GM12892 (cell line): ENCODE results near the gene FRAS1.

Source experiments
- DNase-seq: peaks from one replicate; pipeline ENCODE4 v3.0.0; 2011; ENCODE audit not compliant: insufficient read length
- FAIRE-seq: peaks from 2 replicates; lab custom pipeline; 2011; peaks lifted over from hg19 to GRCh38; lab: Jason Lieb, UNC
- POLR2A ChIP-seq: IDR thresholded peaks from 2 replicates; pipeline ENCODE4 v1.6.1; 2011; ENCODE audit warnings: low read depth, low read length, control low read depth
- POLR2AphosphoS5 ChIP-seq: IDR thresholded peaks from 2 replicates; pipeline ENCODE4 v1.6.1; 2011; ENCODE audit warnings: low read depth, low read length, control low read depth
- TAF1 ChIP-seq: IDR thresholded peaks from 2 replicates; pipeline ENCODE4 v1.6.1; 2011; ENCODE audit warnings: low read depth, mild to moderate bottlenecking, control low read depth, low read length, borderline replicate concordance

Gene FRAS1

DNA sequence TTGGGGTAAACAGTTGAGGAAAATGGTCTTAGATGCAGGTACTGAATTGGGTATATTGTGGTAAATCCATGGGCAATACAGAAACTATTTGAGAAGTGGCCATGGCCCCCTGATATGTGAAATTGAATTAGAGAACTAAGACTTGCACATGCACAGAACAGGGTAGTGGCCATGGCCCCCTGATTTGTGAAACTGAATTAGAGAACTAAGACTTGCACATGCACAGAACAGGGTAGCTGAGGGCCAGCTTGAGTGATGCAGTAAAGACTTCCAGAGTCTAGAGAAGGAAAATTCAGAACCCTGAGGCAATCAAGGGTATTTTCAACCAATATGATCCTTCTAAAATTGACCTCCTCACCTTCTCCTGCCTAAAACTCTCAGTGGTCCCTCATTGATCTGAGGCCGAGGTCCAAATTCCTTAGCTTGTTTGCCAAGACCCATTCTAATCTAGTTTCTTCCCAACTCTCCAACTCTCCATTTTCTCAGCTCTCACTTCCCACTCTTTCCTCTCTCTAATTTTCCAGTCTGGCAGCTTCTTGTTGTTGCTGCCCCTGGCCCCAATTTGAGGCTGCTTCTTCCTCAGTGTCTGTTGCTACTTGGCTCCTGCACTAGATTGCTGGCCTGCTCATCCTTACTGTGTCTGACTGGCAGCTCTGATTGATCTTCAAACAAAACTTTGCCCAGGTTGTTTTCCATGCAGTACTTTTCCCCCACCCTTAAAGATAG lies 72.4 kb downstream of the FRAS1 start:
- no peak for FAIRE-seq
- no peak for DNase-seq
- TF ChIP-seq POLR2AphosphoS5 (no peak), POLR2A (no peak), TAF1 (no peak)

DNA sequence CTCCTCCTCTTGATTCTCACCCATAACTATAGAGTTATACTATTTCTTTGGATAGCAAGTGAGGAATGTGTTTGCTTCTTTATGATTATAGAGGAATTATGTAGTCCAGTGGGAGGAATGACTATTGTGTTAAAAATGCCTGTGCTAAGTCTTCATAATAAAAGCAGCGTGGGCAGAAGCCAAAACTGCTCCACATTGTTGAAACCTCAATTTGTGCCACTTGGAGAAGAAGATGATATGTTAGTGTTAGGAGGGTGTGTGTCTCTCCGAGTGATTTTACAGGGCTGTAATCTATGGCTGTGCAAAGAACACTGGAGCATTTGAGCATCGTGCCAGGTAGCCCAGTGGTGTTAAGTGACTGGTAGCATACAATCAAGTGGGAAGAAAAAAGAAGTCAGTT lies 74.3 kb downstream of the FRAS1 start:
- no peak for TF ChIP-seq POLR2A
- TF ChIP-seq POLR2AphosphoS5, result no peak
- no peak for TF ChIP-seq TAF1
- DNase-seq (no peak), FAIRE-seq (no peak)

- DNase-seq, result no peak
- TF ChIP-seq POLR2A, result no peak
- TF ChIP-seq POLR2AphosphoS5, result no peak
- TF ChIP-seq TAF1, result no peak
- no peak for FAIRE-seq
Observed at GRCh38 chr4:78136109-78137081, 79.3 kb downstream of the FRAS1 start.

- no peak for DNase-seq
- no peak for FAIRE-seq
- TF ChIP-seq POLR2A, result no peak
- TF ChIP-seq POLR2AphosphoS5, result no peak
- no peak for TF ChIP-seq TAF1
Observed at GRCh38 chr4:78137532-78137931, 80.4 kb downstream of the FRAS1 start.

GRCh38 chr4:78138252-78138651 lies 81.1 kb downstream of the FRAS1 start:
- no peak for TF ChIP-seq TAF1
- TF ChIP-seq POLR2A, result no peak
- no peak for TF ChIP-seq POLR2AphosphoS5
- FAIRE-seq, result no peak
- DNase-seq, result no peak

GRCh38 chr4:78143634-78144033 lies 86.5 kb downstream of the FRAS1 start:
- no peak for TF ChIP-seq POLR2AphosphoS5
- TF ChIP-seq POLR2A, result no peak
- no peak for TF ChIP-seq TAF1
- FAIRE-seq (no peak), DNase-seq (no peak)

DNA sequence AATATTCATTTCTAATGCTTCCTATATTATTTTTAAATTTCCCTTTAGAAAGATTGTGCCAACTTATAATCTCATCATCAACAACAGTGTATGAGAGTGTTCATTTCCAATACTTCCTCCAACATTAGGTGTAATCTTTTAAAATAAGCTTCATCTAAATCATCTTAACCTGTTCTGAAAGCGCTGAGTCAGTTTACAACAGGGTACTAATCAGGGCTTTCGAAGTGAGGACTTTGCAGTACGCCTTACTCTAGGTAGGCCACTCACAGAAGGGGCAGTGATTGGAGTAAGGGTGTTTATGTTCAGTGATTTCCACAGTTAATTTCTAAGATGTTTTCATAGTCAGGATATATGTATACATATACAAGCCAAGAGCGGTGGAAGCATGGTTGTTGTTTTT lies 87.9 kb downstream of the FRAS1 start:
- TF ChIP-seq POLR2A (no peak), TAF1 (no peak), POLR2AphosphoS5 (no peak)

GRCh38 chr4:78145622-78146021 lies 88.5 kb downstream of the FRAS1 start:
- no peak for TF ChIP-seq POLR2A
- no peak for TF ChIP-seq TAF1
- TF ChIP-seq POLR2AphosphoS5, result no peak
- DNase-seq, result no peak
- no peak for FAIRE-seq

More for the DNA sequence above, 87.9 kb downstream of the FRAS1 start:
- DNase-seq, result no peak
- no peak for FAIRE-seq

GRCh38 chr4:78149751-78150542 lies 92.8 kb downstream of the FRAS1 start:
- TF ChIP-seq POLR2A (no peak), TAF1 (no peak), POLR2AphosphoS5 (no peak)
- DNase-seq, result no peak
- no peak for FAIRE-seq

GRCh38 chr4:78150543-78150864 lies 93.4 kb downstream of the FRAS1 start:
- FAIRE-seq (no peak), DNase-seq (no peak)
- TF ChIP-seq POLR2AphosphoS5, result no peak
- TF ChIP-seq TAF1, result no peak

GRCh38 chr4:78152795-78153194 lies 95.7 kb downstream of the FRAS1 start:
- TF ChIP-seq POLR2AphosphoS5, result no peak
- TF ChIP-seq TAF1, result no peak
- TF ChIP-seq POLR2A, result no peak
- FAIRE-seq (no peak), DNase-seq (no peak)
